ENCODE results near the gene SMOC2. TPM values are rescaled to one million over a fixed set of nuclear protein-coding genes. Genes with fewer than 3 reads are reported as not detected.

SMOC2 gene
- total RNA-seq, 1 experiment from 2014 or later, result 2.1 TPM

DNA sequence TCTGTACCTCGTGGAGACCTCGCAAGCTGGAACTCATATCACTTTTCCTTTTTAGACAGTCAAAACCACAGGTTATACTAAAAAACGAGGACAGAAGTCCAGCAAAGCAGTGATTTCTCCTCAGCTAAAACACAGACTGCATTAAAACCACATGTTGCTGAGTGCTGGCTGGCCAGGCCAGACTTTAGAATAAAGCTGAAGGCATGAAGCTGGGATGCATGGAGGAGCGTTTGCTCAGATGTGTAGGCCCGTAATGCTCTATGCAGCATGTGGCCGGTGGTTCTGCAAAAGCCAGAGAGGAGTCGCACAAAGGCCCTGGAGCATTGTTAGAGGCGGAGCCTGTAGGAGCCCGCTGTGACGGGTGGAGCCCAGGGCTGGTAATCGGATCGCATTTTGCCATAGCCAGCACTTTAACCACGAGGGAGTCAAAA is 83.6 kb downstream of the SMOC2 start:
- Histone ChIP-seq H3K79me1 (ENCODE audit: insufficient read depth, low read depth, low read length, poor library complexity, severe bottlenecking) (no peaks in the 10 kb centered on the region), H2AFZ (ENCODE audit: low read length) (no peak overlapping the region), H2AK5ac (ENCODE audit: insufficient read length, low read length) (no peak overlapping the region), H4K8ac (replicated peaks; ENCODE audit: insufficient read length, low read depth, low read length) (no peak overlapping the region), H3K56ac (ENCODE audit: insufficient read length, low read depth, low read length) (no peak overlapping the region), H3K4me2 (ENCODE audit: insufficient read depth, insufficient read length, low read length) (no peak overlapping the region), H3K9ac (ENCODE audit: extremely low read depth, insufficient read length, low read length) (no peak overlapping the region), H2BK15ac (ENCODE audit: low read depth, low read length) (no peak overlapping the region), H4K20me1 (ENCODE audit: control insufficient read depth, insufficient read depth, insufficient read length) (no peaks in the 10 kb centered on the region), H3K4ac (ENCODE audit: low read depth, low read length) (no peak overlapping the region), H3T11ph (ENCODE audit: low read length) (no peak overlapping the region), H3K23ac (ENCODE audit: insufficient read length, low read depth, low read length) (no peak overlapping the region), H4K5ac (ENCODE audit: insufficient read length, low read depth, low read length) (no peak overlapping the region), H4K91ac (ENCODE audit: insufficient read length, low read depth, low read length) (no peak overlapping the region), H3K27ac (ENCODE audit: insufficient read length, low read depth, low read length) (no peak overlapping the region), H2BK12ac (ENCODE audit: insufficient read length, low read depth, low read length) (no peak overlapping the region), H3K9me3 (ENCODE audit: control insufficient read depth, low read depth, low read length) (no peaks in the 10 kb centered on the region), H2BK20ac (ENCODE audit: low read depth, low read length, poor library complexity, severe bottlenecking) (no peak overlapping the region), H3K4me1 (ENCODE audit: insufficient read depth, low read length) (peaks cover 2% of the 10 kb centered on the region; the same call in 1 of the 2 replicates), H3K27me3 (ENCODE audit: insufficient read depth, low read length) (no peaks in the 10 kb centered on the region), H3K14ac (ENCODE audit: insufficient read depth, low read length) (no peak overlapping the region), H3K23me2 (ENCODE audit: insufficient read length, low read depth, low read length, poor library complexity, severe bottlenecking) (no peaks in the 10 kb centered on the region), H2BK5ac (ENCODE audit: insufficient read length, low read length) (no peak overlapping the region), H2BK120ac (ENCODE audit: low read depth, low read length, poor library complexity, severe bottlenecking) (no peak overlapping the region), H3K79me2 (ENCODE audit: insufficient read depth, low read length) (no peaks in the 10 kb centered on the region), H3K18ac (ENCODE audit: insufficient read length, low read depth, low read length) (no peak overlapping the region)
- Mint-ChIP-seq H3K27ac (no peak overlapping the region), H3K9me3 (no peaks in the 10 kb centered on the region; a peak in 1 of 5 replicates), H3K36me3 (ENCODE audit: insufficient read depth in 1 of 3, low read depth in 3 of 3) (no peaks in the 10 kb centered on the region), H3K27me3 (ENCODE audit: low read depth) (peaks cover 8% of the 10 kb centered on the region), H3K4me3 (no peak overlapping the region), H3K4me1 (peaks cover 7 to 9% of the 10 kb centered on the region in 2 experiments)
- peak; percentile 76 for DNase-seq
- TF ChIP-seq, protein P1, sequence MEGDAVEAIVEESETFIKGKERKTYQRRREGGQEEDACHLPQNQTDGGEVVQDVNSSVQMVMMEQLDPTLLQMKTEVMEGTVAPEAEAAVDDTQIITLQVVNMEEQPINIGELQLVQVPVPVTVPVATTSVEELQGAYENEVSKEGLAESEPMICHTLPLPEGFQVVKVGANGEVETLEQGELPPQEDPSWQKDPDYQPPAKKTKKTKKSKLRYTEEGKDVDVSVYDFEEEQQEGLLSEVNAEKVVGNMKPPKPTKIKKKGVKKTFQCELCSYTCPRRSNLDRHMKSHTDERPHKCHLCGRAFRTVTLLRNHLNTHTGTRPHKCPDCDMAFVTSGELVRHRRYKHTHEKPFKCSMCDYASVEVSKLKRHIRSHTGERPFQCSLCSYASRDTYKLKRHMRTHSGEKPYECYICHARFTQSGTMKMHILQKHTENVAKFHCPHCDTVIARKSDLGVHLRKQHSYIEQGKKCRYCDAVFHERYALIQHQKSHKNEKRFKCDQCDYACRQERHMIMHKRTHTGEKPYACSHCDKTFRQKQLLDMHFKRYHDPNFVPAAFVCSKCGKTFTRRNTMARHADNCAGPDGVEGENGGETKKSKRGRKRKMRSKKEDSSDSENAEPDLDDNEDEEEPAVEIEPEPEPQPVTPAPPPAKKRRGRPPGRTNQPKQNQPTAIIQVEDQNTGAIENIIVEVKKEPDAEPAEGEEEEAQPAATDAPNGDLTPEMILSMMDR (conservative IDR thresholded peaks at IDR 0.05), result no peak
- WGBS (ENCODE audit: extremely low coverage, insufficient read length, low lambda C conversion rate), result no CpG with 5 or more reads among the region's 13 CpGs
